GM23248 (cell line): ENCODE data around the gene CYGB. TPM values are rescaled to one million over a fixed set of nuclear protein-coding genes. Genes with fewer than 3 reads are reported as not detected.

Experiments used
- DNase-seq: peaks from one replicate; pipeline ENCODE4 v3.0.0-alpha.2; 2015
- H2AFZ ChIP-seq: fragments of 200-600 bp; sonication (generic); 2 replicates; pipeline ENCODE4 v1.6.1; 2016; ENCODE audit warnings: antibody characterized with exemption
- H3F3A ChIP-seq: fragments of 200-600 bp; sonication (generic); 2 replicates; pipeline ENCODE4 v1.6.1; 2016; ENCODE audit warnings: mild to moderate bottlenecking, antibody characterized with exemption, mixed run types; ENCODE audit not compliant: insufficient read depth
- H3K27ac ChIP-seq: fragments of 200-600 bp; sonication (generic); 2 replicates; pipeline ENCODE4 v1.5.1; 2016; ENCODE audit warnings: mild to moderate bottlenecking
- H3K27me3 ChIP-seq: fragments of 200-600 bp; sonication (generic); replicated peaks from 2 replicates; pipeline ENCODE4 v1.6.1; 2016; ENCODE audit warnings: mild to moderate bottlenecking; ENCODE audit not compliant: insufficient read depth
- H3K36me3 ChIP-seq: fragments of 200-600 bp; sonication (generic); 2 replicates; pipeline ENCODE4 v1.6.1; 2016; ENCODE audit warnings: low read depth, mild to moderate bottlenecking
- H3K4me1 ChIP-seq: fragments of 200-600 bp; sonication (generic); 2 replicates; pipeline ENCODE4 v1.6.1; 2016; ENCODE audit warnings: mild to moderate bottlenecking; ENCODE audit not compliant: insufficient read depth
- H3K4me2 ChIP-seq: fragments of 200-600 bp; sonication (generic); one replicate; pipeline ENCODE4 v1.6.1; 2016; ENCODE audit warnings: mild to moderate bottlenecking; ENCODE audit not compliant: unreplicated experiment
- H3K4me3 ChIP-seq: fragments of 200-600 bp; sonication (generic); 2 replicates; pipeline ENCODE4 v1.5.1; 2016; ENCODE audit warnings: mild to moderate bottlenecking
- H3K79me2 ChIP-seq: fragments of 200-600 bp; sonication (generic); 2 replicates; pipeline ENCODE4 v1.6.1; 2016; ENCODE audit warnings: mild to moderate bottlenecking; ENCODE audit not compliant: insufficient read depth
- H3K9ac ChIP-seq: fragments of 200-600 bp; sonication (generic); 2 replicates; pipeline ENCODE4 v1.6.1; 2016; ENCODE audit warnings: mild to moderate bottlenecking
- H3K9me2 ChIP-seq: fragments of 200-600 bp; sonication (generic); 2 replicates; pipeline ENCODE4 v1.6.1; 2016; ENCODE audit warnings: mixed run types, mild to moderate bottlenecking, moderate library complexity; ENCODE audit not compliant: insufficient read depth
- H3K9me3 ChIP-seq: fragments of 200-600 bp; sonication (generic); one replicate; pipeline ENCODE4 v1.6.1; 2017; ENCODE audit warnings: low read depth
- H4K20me1 ChIP-seq: fragments of 200-600 bp; sonication (generic); 2 replicates; pipeline ENCODE4 v1.6.0; 2016; ENCODE audit not compliant: insufficient read depth
- EZH2 ChIP-seq: fragments of 200-600 bp; sonication (generic); IDR thresholded peaks from 2 replicates; pipeline ENCODE4 v1.6.1; 2018; ENCODE audit warnings: antibody characterized with exemption, mild to moderate bottlenecking; ENCODE audit not compliant: insufficient read depth, poor library complexity, severe bottlenecking
- EZH2phosphoT487 ChIP-seq: fragments of 200-600 bp; sonication (generic); IDR thresholded peaks from 2 replicates; pipeline ENCODE4 v1.6.1; 2018; ENCODE audit warnings: antibody characterized with exemption, moderate library complexity, mild to moderate bottlenecking, low read depth; ENCODE audit not compliant: insufficient read depth
- WGBS, 2 experiments: methylation state at CpG; one replicate each; pipeline ENCODE4 v1.1.6; 2015 to 2017; ENCODE audit warnings: low lambda C conversion rate in 2 of 2, low coverage in 1 of 2; ENCODE audit errors: missing lambda C conversion rate in 2 of 2; 5-methylcytosine and 5-hydroxymethylcytosine counted together
- in situ Hi-C: fragments of 300-500 bp; cut with MboI; formaldehyde crosslinking; loops from 2 replicates; pipeline ENCODE4 v1.15.0; 2020
- polyA plus RNA-seq: library from polyadenylated mRNA; unstranded; fragments of >200 nt; fragmentation: Nextera tagmentation; extraction: Ambion mirVana; gene quantifications from 2 replicates; pipeline ENCODE4 v1.2.1, GENCODE V29; 2016
- total RNA-seq: library from RNA; depleted of rRNA; stranded (reverse); fragments of >200 nt; shearing (Covaris generic); gene quantifications from 2 replicates; pipeline ENCODE4 v1.2.3, GENCODE V29; 2014

The CYGB gene
- total and polyA plus RNA-seq, 2 experiments from 2014 or later, result 1.1 to 8.3 TPM

GRCh38 chr17:76570457-76570856, 32.9 kb upstream of the CYGB start:
- in situ Hi-C loops, result no loop called here
- TF ChIP-seq EZH2 (no peak), EZH2phosphoT487 (no peak)
- Histone ChIP-seq H3K27me3 (no peaks in the 10 kb centered on the region), H3K9ac (no peak overlapping the region), H3K4me2 (no peak overlapping the region), H3K9me3 (no peaks in the 10 kb centered on the region), H3F3A (peaks cover 19% of the 10 kb centered on the region), H3K36me3 (peaks cover 4% of the 10 kb centered on the region; the same call in 1 of the 2 replicates), H4K20me1 (no peaks in the 10 kb centered on the region), H3K9me2 (no peaks in the 10 kb centered on the region), H3K79me2 (peaks cover 8% of the 10 kb centered on the region), H3K4me1 (no peaks in the 10 kb centered on the region), H3K27ac (no peak overlapping the region), H2AFZ (no peak overlapping the region), H3K4me3 (no peak overlapping the region)
- 96 to 97% methylated on average over 7 of the region's 7 CpGs for WGBS, 2 experiments
- no peak for DNase-seq

DNA sequence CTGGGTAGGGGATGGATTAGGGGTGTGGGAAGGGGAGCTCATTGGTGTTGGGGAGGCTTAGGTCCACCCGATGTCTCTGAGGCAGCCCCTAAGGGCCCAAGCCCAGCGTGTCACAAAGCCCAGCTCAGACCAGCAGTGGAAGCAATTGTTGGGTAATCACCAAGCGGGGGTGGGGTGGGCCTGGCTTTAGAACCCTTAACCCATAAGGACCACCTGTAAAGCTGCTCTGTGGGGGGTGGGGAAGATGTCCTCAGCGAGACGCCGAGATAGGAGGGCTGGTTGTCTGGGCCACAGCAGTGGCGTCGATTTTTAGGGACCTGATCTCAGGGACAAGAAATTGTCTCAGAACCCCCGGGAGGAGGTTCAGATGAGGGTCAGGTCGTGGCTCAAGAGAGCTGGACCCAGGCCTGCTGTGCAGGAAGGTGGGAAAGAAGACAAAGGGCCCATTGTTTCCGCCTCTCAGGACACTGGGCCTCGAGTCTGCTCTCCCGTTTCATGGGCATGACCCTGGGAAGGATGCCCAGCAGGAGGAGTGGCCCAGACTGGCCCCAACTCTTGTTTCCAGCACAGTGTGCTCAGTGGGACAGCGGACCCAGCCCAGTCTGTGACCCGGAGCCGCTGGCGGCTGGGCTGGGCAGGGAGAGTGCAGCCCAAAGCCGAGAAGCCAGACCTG, 32.2 kb upstream of the CYGB start:
- TF ChIP-seq EZH2 (no peak), EZH2phosphoT487 (no peak)
- no peaks in the 10 kb centered on the region for H3K4me1 ChIP-seq
- H3K9me2 ChIP-seq, result no peaks in the 10 kb centered on the region
- no peak overlapping the region for H3K4me3 ChIP-seq
- H3K36me3 ChIP-seq, result peaks cover 9% of the 10 kb centered on the region; the same call in 1 of the 2 replicates
- H3K9ac ChIP-seq, result no peak overlapping the region
- 46 to 52% methylated on average over 17 to 18 of the region's 18 CpGs for WGBS, 2 experiments
- no peaks in the 10 kb centered on the region for H4K20me1 ChIP-seq
- H3K79me2 ChIP-seq, result peaks cover 12% of the 10 kb centered on the region
- no peaks in the 10 kb centered on the region for H3K9me3 ChIP-seq
- no peak for DNase-seq
- no peak overlapping the region for H2AFZ ChIP-seq
- in situ Hi-C loops, result no loop called here
- H3K4me2 ChIP-seq, result no peak overlapping the region
- no peak overlapping the region for H3K27ac ChIP-seq
- no peaks in the 10 kb centered on the region for H3K27me3 ChIP-seq
- H3F3A ChIP-seq, result peaks cover 20% of the 10 kb centered on the region

GRCh38 chr17:76568811-76569221, 31.3 kb upstream of the CYGB start:
- no peak for TF ChIP-seq EZH2
- Histone ChIP-seq H3K27ac (no peak overlapping the region), H3K9ac (no peak overlapping the region), H3K79me2 (peaks cover 12% of the 10 kb centered on the region), H3K4me3 (no peak overlapping the region), H3K9me2 (no peaks in the 10 kb centered on the region), H3K4me2 (no peak overlapping the region), H3F3A (peaks cover 20% of the 10 kb centered on the region), H3K4me1 (no peaks in the 10 kb centered on the region), H4K20me1 (no peaks in the 10 kb centered on the region), H3K27me3 (no peaks in the 10 kb centered on the region), H2AFZ (no peak overlapping the region), H3K36me3 (peaks cover 12% of the 10 kb centered on the region; the same call in 1 of the 2 replicates), H3K9me3 (no peaks in the 10 kb centered on the region)
- DNase-seq, result no peak
- WGBS, 2 experiments, result 38 to 41% methylated on average over 14 to 19 of the region's 19 CpGs
- in situ Hi-C loops, result no loop called here

DNA sequence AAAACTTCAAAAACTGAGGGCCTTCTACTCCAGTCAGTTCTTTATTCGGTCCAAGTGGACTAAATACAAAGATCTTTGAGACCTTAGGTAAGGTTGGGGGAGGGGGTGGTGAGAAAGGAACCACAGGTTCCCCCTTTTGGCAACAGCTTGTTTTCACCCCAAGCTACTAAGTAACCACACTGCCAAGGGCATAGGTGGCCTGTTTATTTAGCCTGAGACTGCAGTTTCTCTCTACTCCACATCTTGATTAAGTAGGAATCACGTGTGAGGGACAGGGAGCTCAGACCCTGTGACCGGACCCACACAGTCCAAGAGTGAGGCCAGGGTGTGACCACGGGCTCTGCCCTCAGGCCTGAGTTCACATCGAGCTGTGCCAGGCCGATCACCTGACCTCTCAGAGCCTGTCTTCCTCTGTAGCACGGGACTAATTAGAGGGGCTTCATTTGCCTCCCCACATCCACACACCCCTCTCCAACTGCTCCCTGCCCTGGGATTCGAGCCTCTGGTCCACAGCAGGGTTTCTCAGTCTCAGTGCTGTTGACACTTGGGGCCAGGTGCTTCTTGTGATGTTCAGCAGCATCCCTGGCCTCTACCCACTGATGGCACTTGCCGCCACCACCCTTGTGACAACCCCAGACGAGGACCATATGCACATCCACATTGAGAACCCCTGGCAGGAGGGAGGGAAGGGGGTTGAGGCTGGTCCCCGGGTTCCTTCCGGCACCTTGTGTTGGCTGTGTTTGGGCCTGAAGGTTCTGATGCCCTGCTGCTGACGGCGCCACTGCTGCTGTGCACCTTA, 30.3 kb upstream of the CYGB start:
- Histone ChIP-seq H3K36me3 (peaks cover 12% of the 10 kb centered on the region; the same call in 1 of the 2 replicates), H3K27me3 (no peaks in the 10 kb centered on the region), H3K9ac (no peak overlapping the region), H3K9me2 (no peaks in the 10 kb centered on the region), H3F3A (peaks cover 26% of the 10 kb centered on the region), H3K27ac (no peak overlapping the region), H3K79me2 (peaks cover 12% of the 10 kb centered on the region), H3K9me3 (no peaks in the 10 kb centered on the region), H3K4me3 (no peak overlapping the region), H3K4me1 (peaks cover 6% of the 10 kb centered on the region; the same call in 1 of the 2 replicates), H2AFZ (no peak overlapping the region), H3K4me2 (no peak overlapping the region), H4K20me1 (no peaks in the 10 kb centered on the region)
- TF ChIP-seq EZH2 (no peak), EZH2phosphoT487 (no peak)
- in situ Hi-C loops, result no loop called here
- no peak for DNase-seq
- 71 to 72% methylated on average over 13 to 14 of the region's 14 CpGs for WGBS, 2 experiments
